CD14-positive monocyte (primary cell): ENCODE data around the gene INPP1. TPM values are rescaled to one million over a fixed set of nuclear protein-coding genes. Genes with fewer than 3 reads are reported as not detected.

Source experiments
- DNase-seq, 3 donors: peaks; one replicate each; pipeline ENCODE4 v3.0.0-alpha.2; 2011 to 2022
- H2AFZ ChIP-seq: 2 replicates; pipeline ENCODE4 v1.6.0; 2012; ENCODE audit warnings: mild to moderate bottlenecking, low read depth, low read length, inconsistent platforms; ENCODE audit not compliant: insufficient read depth, poor library complexity, severe bottlenecking
- H3K27ac ChIP-seq, 2 donors: 1 replicate in 1 of 2; 2 replicates in 1 of 2; pipeline ENCODE4 v1.5.1; 2012 to 2013; ENCODE audit warnings: low read length in 2 of 2, control low read depth in 1 of 2, inconsistent platforms in 1 of 2, low read depth in 1 of 2, mild to moderate bottlenecking in 1 of 2
- H3K27me3 ChIP-seq, 2 donors: one replicate each; pipeline versions ENCODE4 v1.6.0 to v1.6.1; 2011 to 2013; ENCODE audit warnings: low read length in 2 of 2; ENCODE audit not compliant: control insufficient read depth in 2 of 2, insufficient read depth in 2 of 2
- H3K36me3 ChIP-seq, 2 donors: replicated peaks in 1 of 2; 1 replicate in 1 of 2; 2 replicates in 1 of 2; pipeline versions ENCODE4 v1.5.1 to v1.6.1; 2012 to 2013; ENCODE audit warnings: low read length in 2 of 2, control low read depth in 1 of 2, inconsistent platforms in 1 of 2, mild to moderate bottlenecking in 1 of 2; ENCODE audit not compliant: insufficient read depth in 2 of 2, control insufficient read depth in 1 of 2
- H3K4me1 ChIP-seq, 2 donors: 1 replicate in 1 of 2; 2 replicates in 1 of 2; pipeline versions ENCODE4 v1.5.1 to v1.6.1; 2012 to 2013; ENCODE audit warnings: low read length in 2 of 2, control low read depth in 1 of 2, inconsistent platforms in 1 of 2, mild to moderate bottlenecking in 1 of 2, moderate library complexity in 1 of 2; ENCODE audit not compliant: insufficient read depth in 2 of 2, control insufficient read depth in 1 of 2
- H3K4me2 ChIP-seq: replicated peaks from 2 replicates; pipeline ENCODE3; 2012; ENCODE audit warnings: low read length, moderate library complexity, mild to moderate bottlenecking; ENCODE audit not compliant: poor library complexity, severe bottlenecking; ENCODE audit errors: extremely low read depth
- H3K4me3 ChIP-seq, 3 experiments: fragments of 200-600 bp in 1 of 3; sonication (generic) in 1 of 3; replicated peaks in 1 of 3; 1 replicate in 2 of 3; 2 replicates in 1 of 3; pipeline ENCODE4 v1.5.1; 2011 to 2013; ENCODE audit warnings: low read length in 3 of 3, mild to moderate bottlenecking in 3 of 3, control low read depth in 2 of 3, low read depth in 2 of 3, inconsistent platforms in 1 of 3, moderate library complexity in 1 of 3
- H3K79me2 ChIP-seq: 2 replicates; pipeline ENCODE4 v1.6.0; 2012; ENCODE audit warnings: mild to moderate bottlenecking, control low read depth, inconsistent platforms, low read length, moderate library complexity; ENCODE audit not compliant: insufficient read depth
- H3K9ac ChIP-seq: 2 replicates; pipeline ENCODE4 v1.6.0; 2017; ENCODE audit warnings: low read length, mild to moderate bottlenecking; ENCODE audit not compliant: insufficient read depth, poor library complexity, severe bottlenecking
- H3K9me3 ChIP-seq, 2 donors: replicated peaks in 1 of 2; 1 replicate in 1 of 2; 2 replicates in 1 of 2; pipeline versions ENCODE4 v1.5.1 to v1.6.1; 2012 to 2013; ENCODE audit warnings: low read length in 2 of 2, control low read depth in 1 of 2; ENCODE audit not compliant: control insufficient read depth in 1 of 2, insufficient read depth in 1 of 2
- H4K20me1 ChIP-seq: 2 replicates; pipeline ENCODE4 v1.6.0; 2012; ENCODE audit warnings: mild to moderate bottlenecking, low read length, control low read depth, moderate library complexity; ENCODE audit not compliant: insufficient read depth
- H3K27ac Mint-ChIP-seq, 7 donors: one replicate each; pipeline ENCODE4 v1.8.0; 2020; ENCODE audit warnings: mild to moderate bottlenecking in 7 of 7, mixed read lengths in 7 of 7, moderate library complexity in 6 of 7, inconsistent platforms in 2 of 7
- H3K27me3 Mint-ChIP-seq, 3 donors: one replicate each; pipeline ENCODE4 v1.8.0; 2021 to 2022; ENCODE audit warnings: low read depth in 3 of 3, mild to moderate bottlenecking in 3 of 3, mixed read lengths in 3 of 3, moderate library complexity in 3 of 3, inconsistent platforms in 1 of 3
- H3K36me3 Mint-ChIP-seq, 2 donors: one replicate each; pipeline ENCODE4 v1.8.0; 2020; ENCODE audit warnings: mixed read lengths in 2 of 2, inconsistent platforms in 1 of 2, mild to moderate bottlenecking in 1 of 2
- H3K4me1 Mint-ChIP-seq: one replicate; pipeline ENCODE4 v1.8.0; 2020; ENCODE audit warnings: mild to moderate bottlenecking, mixed read lengths
- H3K4me3 Mint-ChIP-seq, 2 donors: one replicate each; pipeline ENCODE4 v1.8.0; 2020; ENCODE audit warnings: mild to moderate bottlenecking in 2 of 2, mixed read lengths in 2 of 2, moderate library complexity in 1 of 2
- H3K9me3 Mint-ChIP-seq, 7 donors: one replicate each; pipeline ENCODE4 v1.8.0; 2020 to 2022; ENCODE audit warnings: mixed read lengths in 7 of 7, mild to moderate bottlenecking in 6 of 7, moderate library complexity in 6 of 7, inconsistent platforms in 2 of 7
- CTCF ChIP-seq: fragments of 200-600 bp; IDR thresholded peaks from one replicate; pipeline ENCODE4 v1.8.0; 2022; ENCODE audit warnings: antibody characterized with exemption, mild to moderate bottlenecking
- WGBS: methylation state at CpG from one replicate; pipeline ENCODE4 v1.1.5; 2013; ENCODE audit warnings: missing lambda C conversion rate; ENCODE audit not compliant: insufficient coverage; 5-methylcytosine and 5-hydroxymethylcytosine counted together
- intact Hi-C, 2 donors: fragments of 100-400 bp; cut with micrococcal nuclease; formaldehyde crosslinking; loops; one replicate each; pipeline versions ENCODE4 v1.15.0 to v1.15.1; 2023
- polyA plus RNA-seq, 3 donors: library from polyadenylated mRNA; depleted of rRNA in 1 of 3; unstranded in 2 of 3; stranded (reverse) in 1 of 3; fragments of 300-500 nt in 2 of 3; fragments of >200 nt in 1 of 3; fragmentation: Illumina TruSeq in 2 of 3; gene quantifications; 1 replicate in 2 of 3; 2 replicates in 1 of 3; pipeline ENCODE4 v1.2.3, GENCODE V29; 2012 to 2021

INPP1 gene
- polyA plus RNA-seq, 3 donors = 8.9 to 17.8 (median 13.3) TPM

- H3K27me3 ChIP-seq = no peaks in the 10 kb centered on the region
- no peak overlapping the region for H3K4me2 ChIP-seq
- no peak overlapping the region for H2AFZ ChIP-seq
- peaks cover 3 to 6% of the 10 kb centered on the region in 2 donors for H3K36me3 ChIP-seq
- H3K27ac ChIP-seq = no peak overlapping the region
- Mint-ChIP-seq H3K9me3 (peaks cover 0 to 3% (median 0%) of the 10 kb centered on the region in 7 donors), H3K27ac (no peak overlapping the region), H3K27me3 (peaks cover 0 to 2% (median 1%) of the 10 kb centered on the region in 3 donors), H3K36me3 (peaks cover 1 to 5% of the 10 kb centered on the region in 2 donors), H3K4me3 (no peak overlapping the region), H3K4me1 (peaks cover 3% of the 10 kb centered on the region)
- no peaks in the 10 kb centered on the region for H3K9me3 ChIP-seq
- intact Hi-C loops = no loop called here
- H4K20me1 ChIP-seq = no peaks in the 10 kb centered on the region
- H3K9ac ChIP-seq = no peak overlapping the region
- H3K4me3 ChIP-seq = no peak overlapping the region
- no peak for TF ChIP-seq CTCF
- no peaks in the 10 kb centered on the region for H3K79me2 ChIP-seq
- H3K4me1 ChIP-seq = no peaks in the 10 kb centered on the region
- DNase-seq = no peak
Observed at GRCh38 chr2:190376083-190376482, 32.7 kb downstream of the INPP1 start.

DNA sequence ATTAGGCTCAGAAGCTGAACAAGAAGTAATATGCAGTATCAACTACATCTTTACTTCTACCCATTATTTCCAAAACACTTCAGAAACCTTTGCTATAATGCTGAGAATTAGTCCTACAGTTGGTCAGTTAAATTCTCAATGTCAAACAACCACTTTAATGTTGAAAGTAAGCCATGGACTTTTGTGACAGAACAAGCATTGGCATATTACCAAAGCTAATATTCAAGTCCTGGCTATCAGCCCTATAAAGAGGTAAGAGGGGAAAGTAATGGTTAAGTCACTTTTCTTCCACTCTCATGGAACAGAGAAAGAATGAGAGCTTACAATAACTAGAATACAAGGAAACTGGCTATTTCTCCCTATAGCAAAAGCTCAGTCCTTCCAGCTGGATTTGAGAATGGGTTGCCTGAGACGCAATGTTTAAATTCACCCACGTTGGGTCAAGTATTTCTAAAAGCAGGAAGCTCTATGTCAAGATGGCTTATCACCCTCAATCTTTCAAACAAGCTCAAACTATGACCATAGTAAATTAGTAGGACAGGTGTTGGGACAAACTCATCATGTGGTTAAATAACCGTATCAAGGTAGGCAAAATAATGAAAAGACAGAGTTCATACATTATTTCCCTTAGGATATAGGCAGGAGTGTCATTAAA is 33.3 kb downstream of the INPP1 start:
- intact Hi-C loops = no loop called here
- H3K4me1 Mint-ChIP-seq = peaks cover 3% of the 10 kb centered on the region
- no peak for TF ChIP-seq CTCF
- Histone ChIP-seq H3K4me1 (no peaks in the 10 kb centered on the region), H3K79me2 (no peaks in the 10 kb centered on the region), H3K4me3 (no peak overlapping the region), H3K9ac (no peak overlapping the region), H3K27ac (no peak overlapping the region), H3K27me3 (no peaks in the 10 kb centered on the region), H3K4me2 (no peak overlapping the region), H2AFZ (no peak overlapping the region), H4K20me1 (no peaks in the 10 kb centered on the region), H3K9me3 (no peaks in the 10 kb centered on the region), H3K36me3 (no peaks in the 10 kb centered on the region)
- DNase-seq = no peak
- no CpG with 5 or more reads among the region's 3 CpGs for WGBS
- peaks cover 0 to 2% (median 1%) of the 10 kb centered on the region in 3 donors for H3K27me3 Mint-ChIP-seq
- no peak overlapping the region for H3K4me3 Mint-ChIP-seq
- H3K9me3 Mint-ChIP-seq = peaks cover 0 to 3% (median 0%) of the 10 kb centered on the region in 7 donors
- no peaks in the 10 kb centered on the region for H3K36me3 Mint-ChIP-seq
- H3K27ac Mint-ChIP-seq = no peak overlapping the region
